ENCODE results near the gene ANKRD49.

- TF ChIP-seq CTCF (IDR thresholded peaks at IDR 0.05; ENCODE audit: low read depth, low read length) = no peak
- TF ChIP-seq POLR2A (IDR thresholded peaks at IDR 0.05; ENCODE audit: extremely low read depth, insufficient read length) = no peak
These were observed 51.7 kb downstream of the ANKRD49 start for GRCh38 chr11:94545264-94546161.
